ENCODE data around the gene SSTR5. TPM values are rescaled to one million over a fixed set of nuclear protein-coding genes. Genes with fewer than 3 reads are reported as not detected.

Gene SSTR5
- total and polyA plus RNA-seq, 10 of the 15 experiments (the other 5 are each of a cell fraction or from before 2014, with no cell fraction given) = not detected

GRCh38 chr16:1102921-1103635 is 30.5 kb downstream of the SSTR5 start:
- Histone ChIP-seq H3K27me3 (replicated peaks in 1 of 2; ENCODE audit: control insufficient read depth in 2 of 2, insufficient read depth in 2 of 2, low read length in 1 of 2) (no peaks in the 10 kb centered on the region), H3K36me3 (ENCODE audit: control insufficient read depth in 2 of 2, insufficient read depth in 2 of 2, low read length in 1 of 2) (no peaks in the 10 kb centered on the region), H3K4me3 (no peak overlapping the region), H3K4me2 (ENCODE audit: control insufficient read depth, insufficient read depth) (no peak overlapping the region), H4K20me1 (ENCODE audit: control insufficient read depth, insufficient read depth) (no peaks in the 10 kb centered on the region), H3K9me3 (replicated peaks; ENCODE audit: control insufficient read depth, insufficient read depth, low read length) (no peaks in the 10 kb centered on the region), H2AFZ (ENCODE audit: control insufficient read depth, low read depth, low read length) (no peak overlapping the region), H3K79me2 (ENCODE audit: control insufficient read depth, insufficient read depth, low read length) (no peaks in the 10 kb centered on the region), H3K27ac (ENCODE audit: control insufficient read depth, insufficient read depth) (no peak overlapping the region), H3K9ac (ENCODE audit: control insufficient read depth, insufficient read depth, low read length) (no peak overlapping the region), H3K4me1 (ENCODE audit: control insufficient read depth, insufficient read depth, low read length) (no peaks in the 10 kb centered on the region)
- in situ Hi-C loops (cut with MboI) (no loop called here), intact Hi-C loops (cut with micrococcal nuclease; ENCODE audit: unreplicated experiment) (loop anchor here (2.0 kb wide), 1 partner anchor 392 kb away; no protein-coding TSS in a partner anchor)
- ChIA-PET SMC1A (ENCODE audit: uncharacterized antibody, unreplicated experiment) (interaction anchor here (0.6 kb wide), 1 partner anchor 391 kb away, joined by 3 read pairs; no protein-coding TSS in a partner anchor), POLR2A (no interaction called here), CTCF (interaction anchor here (1.0 kb wide), 1 partner anchor 391 kb away, joined by 6 read pairs; no protein-coding TSS in a partner anchor), RAD21 (ENCODE audit: unreplicated experiment) (interaction anchor here (1.2 kb wide), 1 partner anchor 391 kb away, joined by 3 read pairs; no protein-coding TSS in a partner anchor)
- ATAC-seq (peak; percentile 93), DNase-seq (ENCODE audit: low read depth, low spot score) (no peak), FAIRE-seq (no peak)
- TF ChIP-seq RAD21 (IDR thresholded peaks at IDR 0.05; ENCODE audit: insufficient read depth, low read depth, low read length) (peak; percentile 65), EGR1 (IDR thresholded peaks at IDR 0.05; ENCODE audit: borderline replicate concordance in 1 of 2, low read depth in 2 of 2, low read length in 2 of 2) (peak in 1 of 2 experiments; percentile 41; a peak in 1 of 3 replicates), SMC3 (IDR thresholded peaks at IDR 0.05; ENCODE audit: borderline replicate concordance, low read length) (peak; percentile 31; the same call in 1 of the 2 replicates), YBX1 (IDR thresholded peaks at IDR 0.05) (no peak), BHLHE40 (IDR thresholded peaks at IDR 0.05; ENCODE audit: borderline replicate concordance in 1 of 2, low read depth in 2 of 2, low read length in 1 of 2) (peak in 1 of 2 experiments; percentile 19; a peak in 1 of 4 replicates), PAX8 (IDR thresholded peaks at IDR 0.05) (no peak), RUNX3 (IDR thresholded peaks at IDR 0.05; ENCODE audit: low read length) (peak; percentile 48), CTCF (IDR thresholded peaks at IDR 0.05 in 2 of 3, conservative IDR thresholded peaks at IDR 0.05 in 1 of 3; ENCODE audit: control insufficient read depth in 2 of 3, extremely low read depth in 1 of 3, insufficient read depth in 1 of 3, low read depth in 3 of 3, low read length in 3 of 3) (peak; percentile 47 to 68 (median 59); a peak in 5 of 6 replicates), NR2F1 (conservative IDR thresholded peaks at IDR 0.05) (0 out of 2 replicates have a peak, but pooled peaks have one; percentile 22)
- BruUV-seq (replicated peaks) = no TSS peak
- WGBS (ENCODE audit: insufficient coverage, insufficient replicate concordance, low lambda C conversion rate, missing lambda C conversion rate) = 10% methylated on average over 45 of the region's 61 CpGs

Measured in GM12878 (cell line).